GM21360 (cell line): ENCODE data around the gene CHTF18.

ENCODE experiments used
- ATAC-seq: cut with Tn5 transposase; IDR thresholded peaks from one replicate; pipeline ENCODE4 v1.9.1; 2021; ENCODE audit warnings: mild to moderate bottlenecking, moderate library complexity; ENCODE audit not compliant: unreplicated experiment

CHTF18 gene

DNA sequence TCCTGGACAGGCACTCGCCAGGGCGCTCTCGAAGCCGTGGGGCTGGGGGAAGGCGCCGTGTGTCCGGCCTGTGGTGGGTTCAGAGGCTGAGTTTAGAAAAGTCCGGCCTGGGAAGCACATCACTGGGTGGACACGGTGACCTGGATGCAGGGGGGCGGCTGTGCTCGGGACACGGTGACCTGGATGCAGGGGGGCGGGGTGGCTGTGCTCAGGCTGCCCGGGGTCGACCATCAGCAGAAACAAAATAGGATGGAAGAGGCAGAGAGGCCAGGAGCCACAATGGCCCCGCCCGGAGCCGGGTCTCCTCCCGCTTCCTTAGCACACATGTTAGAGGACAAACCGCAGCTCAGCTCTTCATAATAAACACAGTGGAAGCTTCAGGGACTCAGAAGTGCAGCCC is 55.4 kb downstream of the CHTF18 start:
- ATAC-seq: no peak

DNA sequence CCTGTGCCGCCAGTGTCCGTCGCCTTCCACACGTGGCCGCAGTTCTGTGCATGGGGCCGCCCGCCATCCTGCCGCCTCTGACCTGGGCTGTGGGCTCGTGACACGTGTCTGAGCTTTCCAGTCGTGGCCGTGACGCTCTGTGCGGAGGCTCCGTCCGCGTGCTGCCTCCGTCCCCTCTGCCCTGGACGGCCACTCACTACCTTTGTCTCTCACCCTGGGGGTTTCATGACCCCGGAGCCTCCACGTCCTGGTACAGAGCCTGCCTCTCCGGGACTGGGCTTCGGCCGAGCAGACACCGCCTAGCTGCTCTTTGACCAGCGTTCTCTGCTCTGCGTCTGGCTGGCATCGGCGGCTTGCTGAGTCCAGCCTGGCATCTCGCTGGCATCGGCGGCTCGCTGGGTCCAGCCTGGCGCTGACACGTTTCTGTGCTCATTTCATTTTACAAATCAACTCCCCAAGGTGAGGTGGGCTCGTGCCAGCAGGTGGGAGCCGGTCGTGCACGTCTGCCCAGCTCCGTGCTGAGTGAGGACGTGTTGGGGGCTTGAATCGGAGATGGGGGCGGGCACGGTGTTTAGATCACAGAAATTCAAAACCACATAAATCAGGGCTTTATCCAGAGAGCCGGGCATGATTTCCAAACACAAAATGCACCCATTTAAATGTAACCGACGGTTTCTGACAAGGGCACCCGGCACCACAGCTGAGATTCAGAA is 56.4 kb downstream of the CHTF18 start:
- no peak for ATAC-seq

DNA sequence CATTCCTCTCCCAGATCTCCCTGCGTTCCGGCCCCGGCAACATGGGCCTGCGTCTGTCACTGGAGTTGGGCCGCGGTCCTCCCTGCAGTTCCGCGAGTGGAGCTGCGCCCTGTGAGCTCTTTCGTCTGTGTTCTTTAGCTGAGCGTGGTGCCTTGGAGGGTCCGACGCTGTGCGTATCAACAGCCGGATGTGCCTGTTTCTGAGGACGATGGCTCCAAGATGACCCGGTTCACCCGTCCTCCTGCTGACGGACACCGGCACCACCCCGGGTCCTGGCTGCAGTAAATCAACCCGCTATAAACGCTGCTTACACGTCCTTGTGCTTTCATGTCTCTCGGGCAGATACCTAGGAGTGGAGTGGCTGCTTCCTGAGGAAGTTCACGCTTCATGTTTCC is 56.9 kb downstream of the CHTF18 start:
- no peak for ATAC-seq

DNA sequence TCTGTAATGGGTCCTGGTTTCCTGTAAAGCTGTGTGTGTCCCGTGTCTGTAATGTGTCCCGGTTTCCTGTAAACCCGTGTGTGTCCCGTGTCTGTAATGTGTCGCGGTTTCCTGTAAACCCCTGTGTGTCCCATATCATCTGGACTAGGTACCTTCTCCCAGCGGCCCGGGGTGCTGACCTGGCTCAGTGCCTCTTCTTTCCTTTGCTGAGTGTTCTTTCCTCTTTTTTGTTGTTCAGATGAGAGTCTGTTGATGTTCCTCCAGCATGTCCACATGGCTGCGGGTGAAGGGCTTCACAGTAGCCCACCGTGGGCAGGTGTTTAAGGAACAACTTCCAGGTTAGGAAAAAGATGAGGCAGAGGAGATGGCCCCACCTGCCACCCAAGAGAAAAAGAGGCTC is 58.7 kb downstream of the CHTF18 start:
- ATAC-seq: no peak
